OCI-LY1 (cell line): Measurements from ENCODE around the gene MCCC2.
"Not testable (repeated sequence)": the region's sequence is repeated elsewhere in the genome, so short reads cannot be mapped to it uniquely, and the experiment has no call there.

Source experiments
- H2AFZ ChIP-seq: fragments of 200-600 bp; sonication (generic), shearing (Covaris generic); 2 replicates; pipeline ENCODE4 v1.6.0; 2014; ENCODE audit warnings: antibody characterized with exemption, mild to moderate bottlenecking, low read length
- H3F3A ChIP-seq: fragments of 200-600 bp; sonication (generic), shearing (Covaris generic); 2 replicates; pipeline ENCODE4 v1.6.0; 2014; ENCODE audit warnings: mild to moderate bottlenecking, antibody characterized with exemption, low read length, moderate library complexity; ENCODE audit not compliant: insufficient read depth
- H3K27ac ChIP-seq: fragments of 200-600 bp; sonication (generic); 2 replicates; pipeline ENCODE4 v1.5.1; 2014; ENCODE audit warnings: low read length, mixed run types, mild to moderate bottlenecking, low read depth; ENCODE audit not compliant: poor library complexity, severe bottlenecking
- H3K27me3 ChIP-seq: fragments of 200-600 bp; sonication (generic); 2 replicates; pipeline ENCODE4 v1.6.0; 2014; ENCODE audit warnings: antibody characterized with exemption, mild to moderate bottlenecking, low read length, moderate library complexity; ENCODE audit not compliant: insufficient read depth
- H3K36me3 ChIP-seq: fragments of 200-600 bp; sonication (generic); 2 replicates; pipeline ENCODE4 v1.6.1; 2014; ENCODE audit warnings: mild to moderate bottlenecking, antibody characterized with exemption, low read length, moderate library complexity, mixed read lengths; ENCODE audit not compliant: insufficient read depth
- H3K4me1 ChIP-seq: fragments of 200-600 bp; sonication (generic); 2 replicates; pipeline ENCODE4 v1.5.1; 2014; ENCODE audit warnings: mild to moderate bottlenecking, low read length, moderate library complexity; ENCODE audit not compliant: insufficient read depth, severe bottlenecking
- H3K4me2 ChIP-seq: fragments of 200-600 bp; sonication (generic), shearing (Covaris generic); 2 replicates; pipeline ENCODE4 v1.6.1; 2014; ENCODE audit warnings: low read length
- H3K4me3 ChIP-seq: fragments of 200-600 bp; sonication (generic); 2 replicates; pipeline ENCODE4 v1.5.1; 2014; ENCODE audit warnings: low read length, low read depth, mild to moderate bottlenecking, mixed read lengths; ENCODE audit not compliant: poor library complexity, severe bottlenecking
- H3K79me2 ChIP-seq: fragments of 200-600 bp; shearing (Covaris generic); 2 replicates; pipeline ENCODE4 v1.6.1; 2016; ENCODE audit warnings: mixed run types, low read length, mixed read lengths; ENCODE audit not compliant: insufficient read depth
- H3K9ac ChIP-seq: fragments of 200-600 bp; sonication (generic), shearing (Covaris generic); 2 replicates; pipeline ENCODE4 v1.6.1; 2014; ENCODE audit warnings: mild to moderate bottlenecking, low read length, mixed read lengths
- H3K9me2 ChIP-seq: fragments of 200-600 bp; sonication (generic), shearing (Covaris generic); 2 replicates; pipeline ENCODE4 v1.6.1; 2014; ENCODE audit warnings: low read depth, mild to moderate bottlenecking, low read length, mixed read lengths
- H3K9me3 ChIP-seq: fragments of 200-600 bp; shearing (Covaris generic); 2 replicates; pipeline ENCODE4 v1.6.1; 2014; ENCODE audit warnings: low read length, mixed read lengths
- H4K20me1 ChIP-seq: fragments of 200-600 bp; sonication (generic), shearing (Covaris generic); 2 replicates; pipeline ENCODE4 v1.6.0; 2016; ENCODE audit warnings: mild to moderate bottlenecking, low read length; ENCODE audit not compliant: insufficient read depth
- EZH2 ChIP-seq: fragments of 200-600 bp; sonication (generic), shearing (Covaris generic); IDR thresholded peaks from 2 replicates; pipeline ENCODE4 v1.8.0; 2017; ENCODE audit warnings: borderline replicate concordance, mixed run types, mild to moderate bottlenecking, antibody characterized with exemption, low read length, moderate library complexity, mixed read lengths
- TF ChIP-seq, protein P1 (sequence below): fragments of 200-600 bp; sonication (generic), shearing (Covaris generic); IDR thresholded peaks from 2 replicates; pipeline ENCODE4 v1.5.1; 2017; ENCODE audit warnings: mild to moderate bottlenecking, antibody characterized with exemption, low read length, moderate library complexity, mixed read lengths

The MCCC2 gene

GRCh38 chr5:71637133-71637532 lies 50.0 kb downstream of the MCCC2 start:
- peaks cover 84% of the 10 kb centered on the region for H3K36me3 ChIP-seq
- no peak for TF ChIP-seq EZH2
- TF ChIP-seq, protein P1, sequence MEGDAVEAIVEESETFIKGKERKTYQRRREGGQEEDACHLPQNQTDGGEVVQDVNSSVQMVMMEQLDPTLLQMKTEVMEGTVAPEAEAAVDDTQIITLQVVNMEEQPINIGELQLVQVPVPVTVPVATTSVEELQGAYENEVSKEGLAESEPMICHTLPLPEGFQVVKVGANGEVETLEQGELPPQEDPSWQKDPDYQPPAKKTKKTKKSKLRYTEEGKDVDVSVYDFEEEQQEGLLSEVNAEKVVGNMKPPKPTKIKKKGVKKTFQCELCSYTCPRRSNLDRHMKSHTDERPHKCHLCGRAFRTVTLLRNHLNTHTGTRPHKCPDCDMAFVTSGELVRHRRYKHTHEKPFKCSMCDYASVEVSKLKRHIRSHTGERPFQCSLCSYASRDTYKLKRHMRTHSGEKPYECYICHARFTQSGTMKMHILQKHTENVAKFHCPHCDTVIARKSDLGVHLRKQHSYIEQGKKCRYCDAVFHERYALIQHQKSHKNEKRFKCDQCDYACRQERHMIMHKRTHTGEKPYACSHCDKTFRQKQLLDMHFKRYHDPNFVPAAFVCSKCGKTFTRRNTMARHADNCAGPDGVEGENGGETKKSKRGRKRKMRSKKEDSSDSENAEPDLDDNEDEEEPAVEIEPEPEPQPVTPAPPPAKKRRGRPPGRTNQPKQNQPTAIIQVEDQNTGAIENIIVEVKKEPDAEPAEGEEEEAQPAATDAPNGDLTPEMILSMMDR: no peak
- no peaks in the 10 kb centered on the region for H3K9me3 ChIP-seq
- H3K27ac ChIP-seq: no peak overlapping the region
- H3K9ac ChIP-seq: no peak overlapping the region
- H4K20me1 ChIP-seq: no peaks in the 10 kb centered on the region
- no peaks in the 10 kb centered on the region for H3F3A ChIP-seq
- H3K79me2 ChIP-seq: no peaks in the 10 kb centered on the region
- H2AFZ ChIP-seq: no peak overlapping the region
- no peaks in the 10 kb centered on the region for H3K9me2 ChIP-seq
- H3K4me2 ChIP-seq: no peak overlapping the region
- no peak overlapping the region for H3K4me3 ChIP-seq
- no peaks in the 10 kb centered on the region for H3K27me3 ChIP-seq
- H3K4me1 ChIP-seq: no peaks in the 10 kb centered on the region

DNA sequence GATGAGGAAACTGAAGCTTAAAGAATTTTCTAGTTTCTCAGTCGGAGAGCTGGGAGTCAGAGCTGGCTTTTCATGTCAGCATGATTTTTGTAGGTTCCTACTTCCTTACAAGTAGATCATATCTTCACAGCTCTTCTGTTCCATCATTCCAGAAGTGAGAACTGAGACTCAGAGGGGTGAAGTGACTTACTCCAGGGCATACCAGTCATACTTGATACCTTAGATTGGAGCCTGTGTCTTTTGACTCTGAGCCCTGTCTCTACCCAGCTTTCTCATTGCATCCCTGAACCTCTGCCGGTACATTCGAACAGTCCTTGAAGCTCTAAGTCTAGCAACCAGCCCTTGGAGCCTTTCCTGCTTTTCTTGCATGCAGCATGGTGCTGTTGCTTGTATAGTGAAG lies 53.3 kb downstream of the MCCC2 start:
- Histone ChIP-seq H3F3A (no peaks in the 10 kb centered on the region), H3K4me2 (no peak overlapping the region), H3K27ac (no peak overlapping the region), H4K20me1 (no peaks in the 10 kb centered on the region), H3K9ac (no peak overlapping the region), H3K4me3 (no peak overlapping the region), H3K27me3 (no peaks in the 10 kb centered on the region), H3K4me1 (no peaks in the 10 kb centered on the region), H3K36me3 (peaks cover 66% of the 10 kb centered on the region), H3K79me2 (no peaks in the 10 kb centered on the region), H3K9me3 (no peaks in the 10 kb centered on the region), H2AFZ (no peak overlapping the region), H3K9me2 (no peaks in the 10 kb centered on the region)
- TF ChIP-seq, protein P1: no peak
- TF ChIP-seq EZH2: no peak

GRCh38 chr5:71645030-71645429 lies 57.9 kb downstream of the MCCC2 start:
- Histone ChIP-seq H3K9ac (no peak overlapping the region), H3K4me3 (no peak overlapping the region), H2AFZ (no peak overlapping the region), H3K27me3 (no peaks in the 10 kb centered on the region), H3K9me3 (no peaks in the 10 kb centered on the region), H3K27ac (no peak overlapping the region), H3K79me2 (no peaks in the 10 kb centered on the region), H3F3A (no peaks in the 10 kb centered on the region), H3K9me2 (no peaks in the 10 kb centered on the region), H3K4me1 (no peaks in the 10 kb centered on the region), H3K36me3 (peaks cover 54% of the 10 kb centered on the region), H4K20me1 (no peaks in the 10 kb centered on the region), H3K4me2 (no peak overlapping the region)
- TF ChIP-seq, protein P1: no peak
- no peak for TF ChIP-seq EZH2

DNA sequence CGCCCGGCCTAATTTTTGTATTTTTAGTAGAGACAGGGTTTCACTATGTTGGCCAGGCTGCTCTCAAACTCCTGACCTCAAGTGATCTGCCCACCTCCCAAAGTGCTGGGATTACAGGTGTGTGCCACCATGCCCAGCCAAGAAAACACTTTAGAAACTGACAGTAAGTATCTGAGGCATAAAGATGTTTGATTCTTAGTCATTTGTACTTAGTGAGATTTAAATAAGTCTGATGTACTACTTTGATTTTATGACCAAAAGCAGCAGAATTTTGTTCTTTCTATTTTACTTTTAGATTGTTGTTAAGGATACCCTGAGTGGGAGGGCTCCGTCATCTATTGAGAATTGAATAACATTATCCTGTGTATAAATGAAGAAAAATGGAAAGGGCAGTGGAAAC lies 63.8 kb downstream of the MCCC2 start:
- not testable (repeated sequence) for H3K4me1 ChIP-seq, H3K27ac ChIP-seq, H3K4me2 ChIP-seq, H3K9ac ChIP-seq, H2AFZ ChIP-seq, H3K9me3 ChIP-seq, H4K20me1 ChIP-seq, H3K27me3 ChIP-seq, H3F3A ChIP-seq, H3K79me2 ChIP-seq, H3K4me3 ChIP-seq, H3K9me2 ChIP-seq
- peaks cover 60% of the 10 kb centered on the region for H3K36me3 ChIP-seq
